NCI-H1105 (cell line): ENCODE data around the gene KCNT2.
"Not testable (repeated sequence)": the region's sequence is repeated elsewhere in the genome, so short reads cannot be mapped to it uniquely, and the experiment has no call there.

Experiments
- DNase-seq: peaks from one replicate; lab custom pipeline; 2025; lab: John Stamatoyannopoulos, UW

KCNT2 gene

DNA sequence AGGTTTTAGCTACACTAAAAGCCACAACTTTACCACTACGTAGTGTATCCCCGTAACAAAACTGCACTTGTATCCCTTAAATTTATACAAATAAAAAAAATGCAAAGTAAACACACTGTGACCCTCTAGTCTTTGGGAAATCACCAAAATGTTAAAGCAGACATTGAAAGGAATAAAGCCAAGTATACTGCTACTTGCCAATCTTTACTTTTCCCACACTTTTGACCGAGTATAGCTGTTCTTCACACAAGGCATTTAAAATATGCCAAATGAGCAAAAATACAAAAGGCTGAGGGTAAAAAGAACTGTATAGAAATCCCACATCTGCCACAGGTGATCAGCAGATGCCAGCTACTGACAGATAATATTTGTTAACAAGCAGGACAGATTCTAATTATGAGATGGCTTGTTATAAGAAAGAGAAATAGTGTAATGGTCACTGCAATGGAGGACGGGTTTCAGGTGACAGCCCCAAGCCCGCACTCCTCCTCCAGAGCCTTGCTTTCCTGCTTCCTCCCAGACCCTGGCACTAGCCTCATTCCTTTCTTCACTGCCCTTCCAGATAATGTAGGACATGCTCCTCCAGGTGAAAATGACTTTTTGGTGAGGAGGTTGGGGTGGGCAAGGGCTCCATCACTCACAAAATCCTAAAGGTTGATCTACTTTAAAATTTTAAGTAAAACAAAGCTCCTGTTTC is 18.1 kb downstream of the KCNT2 start:
- DNase-seq: no peak

DNA sequence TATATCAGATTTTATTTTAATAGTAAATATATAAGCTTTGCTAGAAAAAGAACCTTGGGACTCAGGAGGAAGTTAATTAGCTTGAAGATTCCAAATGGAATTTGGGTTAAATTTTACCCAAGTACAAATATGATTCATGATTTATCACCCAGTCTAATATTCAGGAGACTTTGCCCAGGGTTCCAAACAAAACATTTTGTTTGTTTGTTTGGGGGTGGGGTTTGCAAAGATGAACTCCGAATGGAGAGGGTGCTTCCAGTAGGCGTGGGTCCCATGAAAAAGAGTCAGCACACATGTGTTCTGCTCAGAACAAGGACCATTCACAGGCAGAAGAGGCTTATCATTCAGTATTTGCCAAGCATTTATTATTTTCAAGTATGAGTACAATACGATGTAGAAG is 23.5 kb downstream of the KCNT2 start:
- DNase-seq: no peak

DNA sequence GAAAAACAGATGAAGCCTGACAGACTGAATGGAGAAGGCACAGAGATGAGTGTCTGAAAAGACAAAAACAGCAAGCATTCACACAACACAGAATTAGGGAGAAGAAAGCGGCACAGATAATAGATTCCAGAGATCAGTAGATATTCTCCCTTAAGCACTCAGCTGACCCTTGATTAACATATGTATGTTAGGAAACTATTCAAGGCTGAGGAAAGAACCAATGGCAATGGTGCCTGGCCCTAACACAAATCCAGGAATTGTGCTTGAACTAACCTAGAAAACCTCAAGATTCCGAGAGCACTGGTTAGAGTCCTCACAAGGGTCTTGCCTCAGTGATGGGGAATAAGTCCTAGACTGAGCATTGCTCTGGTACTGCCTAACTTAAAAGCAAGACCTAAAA is 30.9 kb downstream of the KCNT2 start:
- no peak for DNase-seq

DNA sequence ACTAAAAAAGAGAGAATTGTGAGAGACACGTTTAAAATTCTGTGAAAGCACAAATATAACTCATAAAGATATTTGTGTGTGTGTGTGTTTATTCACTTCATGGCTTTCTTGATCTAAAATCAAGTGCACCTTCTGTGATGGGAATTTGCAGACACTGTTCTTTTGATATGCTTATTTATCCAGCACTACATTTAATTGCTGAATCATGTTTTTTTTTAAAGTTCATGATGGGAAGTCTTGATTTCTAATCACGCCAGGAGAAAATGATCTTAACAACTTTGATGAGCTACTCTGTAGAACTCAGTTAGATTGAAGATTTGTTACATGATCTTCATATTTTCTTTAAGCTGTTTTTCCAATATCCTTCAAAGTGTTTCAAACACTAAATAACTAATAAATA is 35.0 kb downstream of the KCNT2 start:
- DNase-seq: no peak

DNA sequence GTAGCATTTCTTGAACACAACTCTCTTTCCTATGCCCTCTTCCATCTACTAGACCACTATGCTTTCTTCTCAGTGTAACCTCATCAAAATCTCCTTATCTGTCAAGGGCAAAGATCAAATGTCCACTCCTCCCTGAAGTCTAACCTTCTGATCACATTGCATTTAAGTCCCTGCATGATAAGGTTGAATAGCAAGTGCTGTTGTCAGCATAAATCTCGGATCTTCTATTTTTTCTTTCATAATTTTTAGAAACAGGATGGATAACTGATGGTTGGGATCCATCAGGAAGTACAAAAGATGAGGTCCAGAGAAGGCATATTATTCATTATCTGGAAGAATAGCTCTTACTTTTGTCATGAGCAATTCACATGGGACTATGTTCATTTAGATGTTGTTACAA is 41.0 kb downstream of the KCNT2 start:
- DNase-seq: no peak

DNA sequence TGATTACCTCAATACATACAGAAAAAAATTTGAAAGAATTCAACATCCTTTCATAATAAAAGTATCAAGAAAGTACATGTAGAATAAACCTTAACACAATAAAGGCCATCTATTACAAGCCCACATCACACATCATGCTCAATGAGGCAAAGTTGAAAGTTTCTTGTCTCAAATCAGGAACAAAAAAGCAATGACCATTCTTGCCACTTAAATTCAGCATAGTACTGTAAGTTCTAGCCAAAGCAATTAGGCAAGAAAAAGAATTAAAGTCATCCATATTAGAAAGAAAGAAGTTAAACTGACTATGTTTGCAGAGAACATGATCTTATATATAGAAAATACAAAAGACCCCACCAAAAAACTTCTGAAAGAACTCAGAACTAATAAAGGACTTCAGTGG is 44.5 kb downstream of the KCNT2 start:
- no peak for DNase-seq

DNA sequence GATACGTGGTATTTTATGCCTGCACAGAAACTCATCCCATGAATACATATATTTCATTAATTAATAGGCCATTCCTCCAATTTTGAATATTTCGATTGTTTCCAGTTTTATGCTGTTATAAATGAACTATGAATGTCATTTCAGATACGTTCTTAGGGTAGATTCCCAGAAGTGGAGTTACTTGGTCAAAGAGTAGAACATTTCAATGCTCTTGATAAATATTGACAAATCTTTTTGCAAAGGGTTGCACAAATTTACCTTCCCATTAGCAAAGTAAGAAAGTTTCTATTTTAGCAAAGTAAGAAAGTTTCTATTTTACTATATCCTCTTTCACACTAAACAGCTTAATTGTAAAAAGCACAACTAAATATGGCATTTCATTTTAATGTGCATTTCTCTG is 48.9 kb downstream of the KCNT2 start:
- DNase-seq: no peak

DNA sequence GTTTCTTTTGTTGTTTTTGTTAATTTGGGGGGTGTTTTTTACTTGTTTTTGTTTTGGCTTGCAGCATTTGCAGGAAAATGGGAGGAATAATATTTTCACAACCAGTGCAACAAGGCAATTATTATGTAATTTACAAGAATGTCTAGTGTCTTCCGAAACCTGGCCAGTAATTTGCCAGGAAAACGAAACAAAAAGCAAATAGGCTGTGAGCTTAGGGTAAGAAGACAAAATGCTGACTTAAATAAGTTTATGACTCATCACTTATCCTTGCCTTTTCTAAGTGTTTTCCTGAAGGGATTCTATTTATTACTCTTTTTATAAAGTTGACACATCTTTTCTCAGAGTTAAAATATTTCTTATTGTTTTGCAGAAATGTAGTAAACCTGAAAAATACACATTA is 49.8 kb downstream of the KCNT2 start:
- no peak for DNase-seq

DNA sequence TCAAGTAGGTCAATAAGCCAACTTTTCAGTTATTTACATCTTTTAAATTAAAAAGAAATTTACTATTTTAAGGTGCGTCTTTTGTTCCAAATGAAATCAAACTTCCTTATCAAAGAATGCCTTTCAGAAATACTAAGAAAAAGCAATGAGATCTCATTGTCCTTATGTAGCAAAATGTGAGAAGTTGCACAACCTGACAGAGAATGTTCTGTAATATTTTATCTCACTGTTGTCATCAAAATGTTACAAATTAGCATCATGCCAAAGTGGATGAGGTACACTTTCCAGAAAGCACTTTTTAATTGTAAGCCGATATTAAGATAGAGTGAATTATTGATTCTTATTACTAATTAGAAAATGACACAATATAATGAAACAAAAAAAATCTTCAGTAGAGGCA is 50.4 kb downstream of the KCNT2 start:
- DNase-seq: no peak

DNA sequence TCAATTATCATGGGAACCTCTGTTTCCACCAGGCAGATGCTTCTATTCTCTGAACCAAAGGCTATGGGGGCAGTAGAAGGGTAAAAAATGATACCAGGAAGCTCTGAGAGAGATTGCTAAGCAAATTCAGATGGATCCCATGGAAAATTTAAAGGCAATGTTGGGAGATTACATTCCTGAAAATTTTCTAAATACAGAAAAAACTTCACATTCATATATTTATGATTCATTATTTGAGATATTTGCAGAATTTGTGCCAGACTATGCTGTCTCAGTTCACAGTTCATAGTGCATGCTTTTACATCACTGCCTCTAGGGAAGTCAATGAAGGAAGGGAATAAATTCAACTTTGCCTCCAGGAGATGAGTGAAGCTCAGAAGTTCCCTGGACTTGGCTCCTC is 57.5 kb downstream of the KCNT2 start:
- no peak for DNase-seq

DNA sequence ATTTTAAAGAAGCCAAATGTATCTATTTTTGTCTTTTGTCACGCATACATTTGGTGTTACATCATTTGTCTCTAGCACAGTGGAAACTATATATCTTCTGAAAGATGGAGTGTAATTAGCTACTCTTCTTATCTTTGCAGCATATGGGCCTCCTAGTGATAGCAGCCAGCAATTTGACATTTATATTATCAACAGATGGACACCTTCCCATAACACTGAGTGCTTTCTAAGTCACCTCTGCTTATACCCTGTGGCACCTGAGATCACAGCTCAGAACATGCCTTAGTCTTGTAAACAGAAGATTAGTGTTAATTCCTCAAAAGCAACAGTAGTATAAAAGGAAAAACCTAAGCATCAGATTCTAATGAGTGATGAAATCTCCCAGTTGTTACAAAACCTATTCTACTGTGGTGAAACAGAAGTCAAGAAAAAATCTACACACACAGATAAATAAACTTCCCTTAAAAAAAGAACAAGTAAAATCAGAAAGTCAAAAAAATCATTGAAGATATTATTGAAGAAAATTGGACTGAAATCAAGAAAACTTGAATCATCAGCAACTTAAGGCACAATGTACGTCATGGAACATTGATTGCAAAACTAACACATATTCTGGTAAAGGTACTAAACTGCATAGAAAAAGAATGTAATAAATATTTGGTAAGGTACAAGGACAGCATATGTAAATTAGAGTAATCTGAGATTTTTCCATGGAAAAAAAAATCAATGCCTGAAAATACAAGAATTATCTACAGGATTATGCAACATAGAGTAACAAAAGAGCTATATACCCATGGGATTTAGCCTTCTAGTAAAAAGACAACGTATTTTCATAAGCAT is 61.7 kb downstream of the KCNT2 start:
- DNase-seq: no peak

DNA sequence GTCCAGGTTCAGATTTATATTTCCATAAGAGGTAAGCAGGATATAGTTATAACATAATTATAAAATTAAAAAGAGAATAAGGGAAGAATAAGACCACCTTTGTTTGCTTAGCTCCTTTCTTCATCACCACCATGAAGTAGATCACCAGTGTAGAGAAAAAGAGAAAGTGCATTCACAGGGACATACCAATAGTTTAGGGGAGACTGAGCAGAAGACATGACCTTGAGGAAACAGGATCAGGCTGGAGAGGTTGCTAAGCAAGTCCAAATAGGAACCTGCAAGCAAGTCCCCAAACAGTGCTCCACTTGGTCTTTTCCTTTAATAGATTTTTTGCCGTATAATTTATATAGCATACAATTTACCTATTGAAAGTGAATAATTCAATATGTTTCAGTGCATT is 63.0 kb downstream of the KCNT2 start:
- DNase-seq: no peak

DNA sequence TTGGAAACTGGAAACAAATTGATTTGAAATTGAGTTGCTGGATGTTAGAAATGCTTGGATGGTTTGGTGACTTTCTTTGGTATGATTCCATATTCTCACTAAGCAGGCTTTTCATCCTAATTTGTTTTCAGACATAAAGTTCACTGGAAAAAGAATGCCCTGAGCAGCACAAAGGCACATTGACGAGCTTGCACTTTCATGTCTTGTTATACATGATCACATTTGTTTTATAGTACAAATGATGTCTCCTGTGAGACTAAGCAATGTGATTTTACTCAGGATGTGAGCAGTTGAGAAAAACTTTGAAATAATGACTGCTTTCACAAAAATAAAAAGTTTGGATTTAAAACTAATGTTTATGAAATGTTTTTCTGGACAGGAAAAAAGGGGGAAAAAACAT is 63.6 kb downstream of the KCNT2 start:
- DNase-seq: no peak

DNA sequence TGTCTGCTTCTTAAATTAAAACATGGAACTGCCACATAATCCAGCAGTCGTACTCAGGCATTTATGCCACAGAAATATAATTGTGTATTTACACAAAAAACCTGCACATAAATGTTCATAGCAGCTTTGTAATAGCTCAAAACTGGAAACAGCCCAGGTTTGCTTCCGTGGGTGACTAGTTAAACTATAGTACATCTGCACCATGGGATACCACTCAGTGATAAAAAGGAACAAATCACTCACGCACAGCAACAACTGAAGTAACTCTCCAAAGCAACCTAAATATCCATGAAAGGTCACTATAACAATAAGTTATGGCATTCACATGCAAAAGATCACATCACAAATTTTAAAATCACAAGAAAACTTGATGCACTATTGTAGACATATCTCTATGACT is 64.4 kb downstream of the KCNT2 start:
- DNase-seq: no peak

DNA sequence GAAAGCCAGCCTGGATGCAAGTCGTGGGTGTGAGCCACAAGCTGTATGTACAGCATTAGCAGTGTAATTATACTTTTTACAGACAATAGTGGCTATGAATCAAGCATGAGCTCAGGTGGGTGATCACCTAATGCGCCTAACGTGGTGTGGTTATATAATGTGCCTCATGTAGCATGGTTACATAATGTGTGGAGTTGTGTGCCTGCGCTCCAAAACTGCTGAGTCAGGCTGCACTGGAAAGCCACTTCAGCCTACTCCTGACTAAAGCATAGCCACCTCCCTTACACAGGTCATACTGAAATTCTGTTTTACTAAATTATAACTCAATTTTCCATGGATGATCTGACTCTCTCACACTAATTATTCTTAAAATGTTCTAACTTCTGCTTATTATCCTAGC is 69.8 kb downstream of the KCNT2 start:
- DNase-seq: no peak

DNA sequence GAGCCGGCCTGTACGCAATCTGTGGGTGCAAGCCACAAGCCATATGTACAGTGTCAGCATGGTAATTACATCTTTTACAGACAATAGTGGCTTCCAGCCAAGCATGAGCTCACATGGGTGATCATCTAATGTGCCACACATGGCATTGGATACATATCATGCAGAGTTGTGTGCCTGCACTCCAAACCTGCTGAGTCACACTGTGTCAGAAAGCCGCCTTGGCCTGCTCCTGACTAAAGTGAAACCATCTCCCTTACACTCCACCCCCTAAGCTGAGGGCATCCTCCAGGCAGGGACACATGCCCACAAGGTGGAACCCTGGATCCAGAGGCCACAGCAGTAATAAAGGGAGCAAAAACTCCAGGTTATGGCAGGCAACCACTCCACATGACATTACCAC is 72.5 kb downstream of the KCNT2 start:
- DNase-seq: no peak

DNA sequence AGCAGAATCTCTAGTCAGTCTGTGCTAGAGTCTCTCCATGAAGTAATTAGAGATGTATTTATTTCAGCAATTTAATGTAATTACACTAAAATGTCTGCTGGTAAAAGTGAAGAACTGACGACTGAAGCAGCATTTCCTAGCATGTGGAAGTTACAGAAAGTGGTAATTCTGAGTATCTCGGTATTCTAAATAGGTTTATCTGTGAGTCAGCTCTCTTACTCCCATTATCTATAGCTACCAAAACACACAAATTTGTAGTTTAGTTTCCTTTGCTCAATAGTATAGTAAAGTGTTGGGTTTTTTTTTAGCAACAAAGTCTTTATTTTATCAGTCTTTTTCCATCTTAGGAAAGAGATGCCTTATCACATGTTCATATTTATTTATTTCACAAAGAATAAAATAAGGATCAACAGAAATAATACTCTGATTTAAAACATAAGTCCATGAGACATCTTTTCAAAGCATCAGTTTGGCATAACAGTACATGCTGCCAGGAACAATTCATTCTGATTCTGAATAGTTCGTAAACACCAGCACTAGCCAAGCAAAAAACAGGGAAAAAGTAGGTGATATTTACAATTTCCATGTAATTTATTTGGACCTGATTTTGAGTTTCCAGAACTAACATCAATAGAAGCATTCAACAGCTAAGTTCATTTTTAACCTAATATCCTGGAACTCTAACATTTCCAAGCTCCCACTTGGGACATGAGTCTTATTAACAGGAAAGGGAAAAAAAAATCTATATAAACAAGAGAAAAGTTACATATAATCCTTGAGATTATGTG is 76.3 kb downstream of the KCNT2 start:
- DNase-seq: no peak

DNA sequence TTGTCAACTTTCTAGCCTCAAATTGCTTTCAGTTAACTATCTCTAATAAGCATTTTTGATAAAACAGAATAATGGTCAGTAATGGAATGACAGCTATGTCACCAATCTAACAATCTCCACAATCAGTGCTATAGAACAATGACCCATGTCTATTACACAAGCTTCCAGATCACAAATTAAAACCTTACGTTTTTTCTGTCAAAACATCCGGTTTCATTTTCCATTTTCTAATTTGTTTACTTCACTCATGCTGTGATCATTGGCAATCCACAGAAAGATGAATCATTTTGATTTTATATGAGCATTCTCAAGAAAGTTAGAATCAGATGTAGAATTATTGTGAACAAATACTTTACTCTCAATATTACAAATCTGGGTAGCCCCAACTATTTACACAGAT is 80.3 kb downstream of the KCNT2 start:
- DNase-seq: no peak

DNA sequence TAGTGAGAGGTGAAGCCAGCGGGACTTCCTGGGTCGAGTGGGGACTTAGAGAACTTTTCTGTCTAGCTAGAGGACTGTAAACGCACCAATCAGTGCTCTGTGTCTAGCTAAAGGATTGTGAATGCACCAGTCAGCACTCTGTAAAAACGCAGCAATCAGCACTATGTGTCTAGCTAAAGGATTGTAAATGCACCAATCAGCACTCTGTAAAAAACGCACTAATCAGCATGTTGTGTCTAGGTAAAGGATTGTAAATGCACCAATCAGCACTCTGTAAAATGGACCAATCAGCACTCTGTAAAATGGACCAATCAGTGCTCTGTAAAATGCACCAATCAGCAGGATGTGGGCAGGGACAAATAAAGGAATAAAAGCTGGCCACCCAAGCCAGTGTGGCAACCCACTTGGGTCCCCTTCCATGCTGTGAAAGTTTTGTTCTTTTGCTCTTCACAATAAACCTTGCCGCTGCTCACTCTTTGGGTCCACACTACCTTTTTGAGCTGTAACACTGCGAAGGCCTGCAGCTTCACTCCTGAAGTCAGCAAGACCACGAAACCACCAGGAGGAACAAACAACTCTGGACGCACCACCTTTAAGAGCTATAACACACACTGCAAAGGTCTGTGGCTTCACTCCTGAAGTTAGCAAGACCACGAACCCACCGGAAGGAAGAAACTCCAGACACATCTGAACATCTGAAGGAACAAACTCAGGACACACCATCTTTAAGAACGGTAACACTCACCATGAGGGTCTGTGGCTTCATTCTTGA is 85.5 kb downstream of the KCNT2 start:
- DNase-seq: not testable (repeated sequence)

DNA sequence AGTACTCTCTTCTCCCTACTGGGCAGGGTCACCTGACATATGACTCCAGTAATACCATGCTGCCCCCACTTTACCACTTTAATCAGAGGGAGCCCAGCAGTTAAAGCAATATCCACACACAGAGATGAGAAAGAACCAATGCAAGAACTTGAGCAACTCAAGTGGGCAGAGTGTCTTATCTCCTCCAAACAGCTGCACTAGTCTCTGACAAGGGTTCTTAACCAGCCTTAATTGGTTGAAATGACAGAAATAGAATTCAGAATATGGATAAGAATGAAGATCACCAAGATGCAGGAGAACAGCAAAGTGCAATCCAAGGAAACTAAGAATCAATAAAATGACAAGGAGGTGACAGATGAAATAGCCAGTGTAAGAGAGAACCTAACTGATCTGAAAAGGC is 91.0 kb downstream of the KCNT2 start:
- no peak for DNase-seq

DNA sequence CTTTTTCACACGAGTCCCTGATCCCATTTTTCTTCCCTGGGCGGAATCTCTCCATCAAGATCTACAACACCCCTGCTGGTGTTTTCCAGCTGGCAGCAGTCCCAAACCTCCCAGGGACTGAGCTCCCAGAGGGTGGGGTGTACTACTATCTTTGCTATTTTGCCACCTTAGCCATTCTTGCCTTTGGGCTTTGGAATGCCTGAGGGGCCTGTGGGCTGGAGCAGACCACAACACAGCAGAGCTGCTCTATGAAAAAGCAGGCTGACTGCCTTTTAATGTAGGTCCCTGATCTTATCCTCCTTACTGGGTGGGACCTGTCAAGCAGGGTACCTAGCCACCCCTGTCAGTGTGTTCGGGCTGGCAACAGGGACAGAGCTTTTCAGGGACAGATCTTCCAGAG is 91.9 kb downstream of the KCNT2 start:
- no peak for DNase-seq

DNA sequence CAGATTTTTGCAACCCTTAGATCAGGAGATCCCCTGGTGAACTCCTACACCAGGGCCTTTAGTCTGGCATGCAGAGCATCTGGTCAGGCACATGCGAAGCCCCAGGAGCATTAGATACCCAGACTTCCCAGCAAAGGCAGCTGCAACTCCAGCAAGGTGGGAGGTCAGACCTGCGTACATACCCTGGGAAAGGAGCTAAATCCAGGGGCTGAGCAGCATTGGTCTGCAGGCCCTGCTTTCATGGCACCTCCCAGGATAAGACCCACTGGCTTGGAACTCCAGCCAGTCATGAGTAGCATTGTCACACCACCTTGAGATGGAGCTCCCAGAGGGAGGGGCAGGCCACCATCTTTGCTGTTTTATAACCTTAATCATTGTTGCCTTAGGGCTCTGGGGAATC is 92.3 kb downstream of the KCNT2 start:
- DNase-seq: no peak
